MCF 10A (cell line): ENCODE measurements around the gene KLF8. TPM values are rescaled to one million over a fixed set of nuclear protein-coding genes. Genes with fewer than 3 reads are reported as not detected.

Experiments
- BruUV-seq: library from RNA; stranded (reverse); fragments of 400-500 nt; replicated peaks from 2 replicates; lab custom pipeline; 2021; lab: Mats Ljungman, UMichigan
- CTCF ChIA-PET: fragments of 300-600 bp; sonication (Branson Sonifier 250); formaldehyde crosslinking; extraction: SDS; loops from one replicate; lab custom pipeline; 2021; ENCODE audit warnings: antibody characterized with exemption, inconsistent platforms; lab: Yijun Ruan, JAX
- POLR2A ChIA-PET: fragments of 300-600, 350-650 bp; sonication (Branson Sonifier 250); formaldehyde crosslinking; extraction: SDS; loops from one replicate; lab custom pipeline; 2020; ENCODE audit warnings: antibody characterized with exemption, inconsistent platforms; lab: Yijun Ruan, JAX
- DNase-seq: peaks from one replicate; pipeline ENCODE4 v3.0.0-alpha.2; 2018; ENCODE audit not compliant: unreplicated experiment
- H3K27ac Mint-ChIP-seq: one replicate; pipeline ENCODE4 v1.8.0; 2022; ENCODE audit warnings: mild to moderate bottlenecking, low read depth, mixed read lengths; ENCODE audit not compliant: unreplicated experiment
- H3K27me3 Mint-ChIP-seq: one replicate; pipeline ENCODE4 v1.8.0; 2022; ENCODE audit warnings: mixed read lengths; ENCODE audit not compliant: insufficient read depth, unreplicated experiment
- H3K36me3 Mint-ChIP-seq: one replicate; pipeline ENCODE4 v1.8.0; 2022; ENCODE audit warnings: mild to moderate bottlenecking, moderate library complexity, mixed read lengths; ENCODE audit not compliant: insufficient read depth, unreplicated experiment
- H3K4me1 Mint-ChIP-seq: one replicate; pipeline ENCODE4 v1.8.0; 2022; ENCODE audit warnings: mixed read lengths; ENCODE audit not compliant: insufficient read depth, unreplicated experiment
- H3K4me3 Mint-ChIP-seq: one replicate; pipeline ENCODE4 v1.8.0; 2022; ENCODE audit warnings: mild to moderate bottlenecking, moderate library complexity, mixed read lengths; ENCODE audit not compliant: unreplicated experiment
- H3K9me3 Mint-ChIP-seq: one replicate; pipeline ENCODE4 v1.8.0; 2022; ENCODE audit warnings: mixed read lengths; ENCODE audit not compliant: unreplicated experiment
- CTCF ChIP-seq: fragments of 200-600 bp; IDR thresholded peaks from one replicate; pipeline ENCODE4 v1.8.0; 2022; ENCODE audit warnings: antibody characterized with exemption, mild to moderate bottlenecking; ENCODE audit not compliant: unreplicated experiment
- intact Hi-C: fragments of 100-400 bp; cut with micrococcal nuclease; formaldehyde crosslinking; loops from 2 replicates; pipeline ENCODE4 v1.14.1; 2022
- total RNA-seq: library from RNA; stranded (reverse); gene quantifications from 2 replicates; pipeline ENCODE4 v1.2.3, GENCODE V29; 2022

KLF8 gene
- total RNA-seq, 1 experiment from 2014 or later, result 12.6 TPM

GRCh38 chrX:56289449-56289848 is 57.3 kb downstream of the KLF8 start:
- TF ChIP-seq CTCF, result no peak
- Mint-ChIP-seq H3K4me3 (no peak overlapping the region), H3K4me1 (no peaks in the 10 kb centered on the region), H3K9me3 (peaks cover 16% of the 10 kb centered on the region), H3K27ac (no peak overlapping the region), H3K36me3 (peaks cover 27% of the 10 kb centered on the region), H3K27me3 (peaks cover 24% of the 10 kb centered on the region)
- ChIA-PET POLR2A (no interaction called here), CTCF (no interaction called here)
- DNase-seq, result no peak
- intact Hi-C loops, result loop anchor here (10.0 kb wide), 1 partner anchor 275 kb away; the partner anchor contains the start of gene UBQLN2
- BruUV-seq, result no TSS peak

GRCh38 chrX:56308726-56309125 is 76.6 kb downstream of the KLF8 start:
- CTCF ChIA-PET, result interaction anchor here (0.9 kb wide), 1 partner anchor 23 kb away, joined by 3 read pairs; no protein-coding TSS in a partner anchor
- Mint-ChIP-seq H3K9me3 (peaks cover 22% of the 10 kb centered on the region), H3K27me3 (peaks cover 39% of the 10 kb centered on the region), H3K4me3 (no peak overlapping the region), H3K4me1 (no peaks in the 10 kb centered on the region), H3K27ac (no peak overlapping the region), H3K36me3 (peaks cover 13% of the 10 kb centered on the region)
- BruUV-seq, result no TSS peak
- no peak for TF ChIP-seq CTCF
- intact Hi-C loops, result no loop called here
- DNase-seq, result no peak
- POLR2A ChIA-PET, result no interaction called here

GRCh38 chrX:56309881-56310280 is 77.7 kb downstream of the KLF8 start:
- intact Hi-C loops, result no loop called here
- Mint-ChIP-seq H3K27ac (no peak overlapping the region), H3K9me3 (peaks cover 22% of the 10 kb centered on the region), H3K27me3 (peaks cover 48% of the 10 kb centered on the region), H3K36me3 (peaks cover 7% of the 10 kb centered on the region), H3K4me1 (no peaks in the 10 kb centered on the region), H3K4me3 (no peak overlapping the region)
- DNase-seq, result no peak
- CTCF ChIA-PET, result no interaction called here
- BruUV-seq, result no TSS peak
- no peak for TF ChIP-seq CTCF
- POLR2A ChIA-PET, result no interaction called here

GRCh38 chrX:56310581-56310980 is 78.4 kb downstream of the KLF8 start:
- Mint-ChIP-seq H3K36me3 (peaks cover 5% of the 10 kb centered on the region), H3K27ac (no peak overlapping the region), H3K4me3 (no peak overlapping the region), H3K9me3 (peaks cover 22% of the 10 kb centered on the region), H3K4me1 (no peaks in the 10 kb centered on the region), H3K27me3 (peaks cover 48% of the 10 kb centered on the region)
- no TSS peak for BruUV-seq
- no peak for TF ChIP-seq CTCF
- no peak for DNase-seq
- intact Hi-C loops, result no loop called here
- CTCF ChIA-PET, result no interaction called here
- POLR2A ChIA-PET, result no interaction called here
